Neural crest cell (in vitro differentiated cells): Measurements from ENCODE around the gene PRM2. TPM values are rescaled to one million over a fixed set of nuclear protein-coding genes. Genes with fewer than 3 reads are reported as not detected.

Experiments used
- DNase-seq: peaks from one replicate; pipeline ENCODE4 v3.0.0; 2021; ENCODE audit warnings: low read depth, mixed read lengths, low spot score
- H3K27ac Mint-ChIP-seq: one replicate; pipeline ENCODE4 v1.8.0; 2021; ENCODE audit warnings: mild to moderate bottlenecking, mixed read lengths; ENCODE audit not compliant: unreplicated experiment
- H3K27me3 Mint-ChIP-seq: 2 replicates; pipeline ENCODE4 v1.8.0; 2021; ENCODE audit warnings: low read depth, mild to moderate bottlenecking, mixed read lengths
- H3K36me3 Mint-ChIP-seq: 2 replicates; pipeline ENCODE4 v1.8.0; 2021; ENCODE audit warnings: low read depth, mild to moderate bottlenecking, mixed read lengths
- H3K4me1 Mint-ChIP-seq: 2 replicates; pipeline ENCODE4 v1.8.0; 2021; ENCODE audit warnings: mixed read lengths
- H3K4me3 Mint-ChIP-seq: one replicate; pipeline ENCODE4 v1.8.0; 2021; ENCODE audit warnings: mild to moderate bottlenecking, mixed read lengths
- H3K9me3 Mint-ChIP-seq: 2 replicates; pipeline ENCODE4 v1.8.0; 2021; ENCODE audit warnings: mixed read lengths
- microRNA-seq: library from miRNA; unstranded; fragments of <30 nt; microRNA quantifications from one replicate; pipeline ENCODE4, GENCODE V29; 2020
- total RNA-seq: library from RNA; stranded (reverse); gene quantifications from 2 replicates; pipeline ENCODE4 v1.2.1, GENCODE V29; 2021
- TF ChIP-seq, protein P1 (sequence below): fragments of 200-600 bp; sonication (generic); conservative IDR thresholded peaks from 2 replicates; pipeline ENCODE4 v1.5.0; 2021; ENCODE audit warnings: antibody characterized with exemption, mild to moderate bottlenecking

The PRM2 gene
- total RNA-seq, 1 donor from 2014 or later, result not detected

GRCh38 chr16:11225677-11226549 lies 50.4 kb downstream of the PRM2 start:
- Mint-ChIP-seq H3K27ac (no peak overlapping the region), H3K4me1 (peaks cover 8% of the 10 kb centered on the region), H3K9me3 (no peaks in the 10 kb centered on the region), H3K36me3 (no peaks in the 10 kb centered on the region), H3K4me3 (no peak overlapping the region), H3K27me3 (no peaks in the 10 kb centered on the region)
- no peak for DNase-seq
- TF ChIP-seq, protein P1, sequence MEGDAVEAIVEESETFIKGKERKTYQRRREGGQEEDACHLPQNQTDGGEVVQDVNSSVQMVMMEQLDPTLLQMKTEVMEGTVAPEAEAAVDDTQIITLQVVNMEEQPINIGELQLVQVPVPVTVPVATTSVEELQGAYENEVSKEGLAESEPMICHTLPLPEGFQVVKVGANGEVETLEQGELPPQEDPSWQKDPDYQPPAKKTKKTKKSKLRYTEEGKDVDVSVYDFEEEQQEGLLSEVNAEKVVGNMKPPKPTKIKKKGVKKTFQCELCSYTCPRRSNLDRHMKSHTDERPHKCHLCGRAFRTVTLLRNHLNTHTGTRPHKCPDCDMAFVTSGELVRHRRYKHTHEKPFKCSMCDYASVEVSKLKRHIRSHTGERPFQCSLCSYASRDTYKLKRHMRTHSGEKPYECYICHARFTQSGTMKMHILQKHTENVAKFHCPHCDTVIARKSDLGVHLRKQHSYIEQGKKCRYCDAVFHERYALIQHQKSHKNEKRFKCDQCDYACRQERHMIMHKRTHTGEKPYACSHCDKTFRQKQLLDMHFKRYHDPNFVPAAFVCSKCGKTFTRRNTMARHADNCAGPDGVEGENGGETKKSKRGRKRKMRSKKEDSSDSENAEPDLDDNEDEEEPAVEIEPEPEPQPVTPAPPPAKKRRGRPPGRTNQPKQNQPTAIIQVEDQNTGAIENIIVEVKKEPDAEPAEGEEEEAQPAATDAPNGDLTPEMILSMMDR, result no peak

Small RNA genes within 50 kb of the gene (microRNA-seq; reads per million reads assigned to microRNA genes)
- not detected for gene MIR548H2

Other genes starting within 250 kb of the PRM2 start
- gene SOCS1, start 20.3 kb downstream of the PRM2 start, total RNA-seq, result 1.6 and 1.7 TPM in 2 replicates
- gene TNP2, start 7.2 kb downstream of the PRM2 start, total RNA-seq, result not detected in 2 replicates
- gene PRM3, start 2.9 kb downstream of the PRM2 start, total RNA-seq, result not detected in 2 replicates
- not detected in 2 replicates for gene PRM1, start 4.8 kb upstream of the PRM2 start, total RNA-seq
- 39.6 and 41.9 TPM in 2 replicates for gene RMI2, start 69.0 kb upstream of the PRM2 start, total RNA-seq